Parathyroid adenoma (tissue), 2 donors: ENCODE results near the gene KNOP1.
"Not testable (repeated sequence)": the region's sequence is repeated elsewhere in the genome, so short reads cannot be mapped to it uniquely, and the experiment has no call there.

Experiments
- H2AFZ ChIP-seq: fragments of 300-600 bp; sonication (generic); one replicate; pipeline ENCODE4 v1.7.0; 2017; ENCODE audit warnings: antibody characterized with exemption, mild to moderate bottlenecking
- H3K27ac ChIP-seq: fragments of 300-600 bp; sonication (generic); one replicate; pipeline ENCODE4 v1.7.0; 2017
- H3K27me3 ChIP-seq: fragments of 300-600 bp; sonication (generic); one replicate; pipeline ENCODE4 v1.7.0; 2017; ENCODE audit warnings: low read length; ENCODE audit not compliant: control insufficient read depth, insufficient read depth
- H3K36me3 ChIP-seq: fragments of 300-600 bp; sonication (generic); one replicate; pipeline ENCODE4 v1.7.0; 2017; ENCODE audit warnings: low read length; ENCODE audit not compliant: control insufficient read depth, insufficient read depth
- H3K4me1 ChIP-seq: fragments of 300-600 bp; sonication (generic); one replicate; pipeline ENCODE4 v1.7.0; 2017; ENCODE audit warnings: control low read depth
- H3K4me2 ChIP-seq: fragments of 300-600 bp; sonication (generic); one replicate; pipeline ENCODE4 v1.7.0; 2017; ENCODE audit warnings: low read length
- H3K4me3 ChIP-seq: fragments of 300-600 bp; sonication (generic); one replicate; pipeline ENCODE4 v1.7.0; 2017; ENCODE audit warnings: low read depth, low read length
- H3K79me2 ChIP-seq: fragments of 300-600 bp; sonication (generic); one replicate; pipeline ENCODE4 v1.7.0; 2017; ENCODE audit warnings: control low read depth
- H3K9ac ChIP-seq: fragments of 300-600 bp; sonication (generic); one replicate; pipeline ENCODE4 v1.7.0; 2017; ENCODE audit warnings: mild to moderate bottlenecking
- H3K9me3 ChIP-seq: fragments of 300-600 bp; sonication (generic); one replicate; pipeline ENCODE4 v1.7.0; 2017; ENCODE audit warnings: low read length; ENCODE audit not compliant: control insufficient read depth
- CTCF ChIP-seq: fragments of 300-600 bp; sonication (generic); IDR thresholded peaks from one replicate; pipeline ENCODE4 v1.7.0; 2017; ENCODE audit warnings: antibody characterized with exemption, mild to moderate bottlenecking
- donor health status: primary hyperparathyroidism.

KNOP1 gene

GRCh38 chr16:19722269-19722952 is 4.4 kb upstream of the KNOP1 start:
- Histone ChIP-seq H3K36me3 (no peaks in the 10 kb centered on the region), H3K27ac (peak overlapping the region; percentile 37), H3K27me3 (no peaks in the 10 kb centered on the region), H3K79me2 (peaks cover 31% of the 10 kb centered on the region), H3K4me1 (peaks cover 12% of the 10 kb centered on the region), H2AFZ (no peak overlapping the region), H3K9me3 (no peaks in the 10 kb centered on the region), H3K9ac (no peak overlapping the region), H3K4me2 (no peak overlapping the region), H3K4me3 (no peak overlapping the region)
- no peak for TF ChIP-seq CTCF

- H3K9me3 ChIP-seq, result no peaks in the 10 kb centered on the region
- no peak for TF ChIP-seq CTCF
- peak overlapping the region; percentile 85 for H2AFZ ChIP-seq
- peak overlapping the region; percentile 47 for H3K9ac ChIP-seq
- peak overlapping the region; percentile 88 for H3K4me2 ChIP-seq
- H3K27ac ChIP-seq, result peak overlapping the region; percentile 90
- peak overlapping the region; percentile 87 for H3K4me3 ChIP-seq
- H3K36me3 ChIP-seq, result no peaks in the 10 kb centered on the region
- H3K79me2 ChIP-seq, result peaks cover 40% of the 10 kb centered on the region
- H3K27me3 ChIP-seq, result no peaks in the 10 kb centered on the region
- H3K4me1 ChIP-seq, result peaks cover 26% of the 10 kb centered on the region
Observed at GRCh38 chr16:19718624-19718965, 568 bp upstream of the KNOP1 start.

- Histone ChIP-seq H3K36me3 (no peaks in the 10 kb centered on the region), H3K4me1 (peaks cover 26% of the 10 kb centered on the region), H3K9ac (peak overlapping the region; percentile 0), H3K9me3 (no peaks in the 10 kb centered on the region), H3K79me2 (peaks cover 39% of the 10 kb centered on the region), H2AFZ (peak overlapping the region; percentile 85), H3K4me2 (peak overlapping the region; percentile 88), H3K4me3 (peak overlapping the region; percentile 87), H3K27ac (peak overlapping the region; percentile 90), H3K27me3 (no peaks in the 10 kb centered on the region)
- no peak for TF ChIP-seq CTCF
Observed at GRCh38 chr16:19717314-19717713, 713 bp downstream of the KNOP1 start.

GRCh38 chr16:19716728-19717127 is 1.3 kb downstream of the KNOP1 start:
- peak overlapping the region; percentile 88 for H3K4me2 ChIP-seq
- not testable (repeated sequence) for H3K9ac ChIP-seq, H3K27me3 ChIP-seq, H2AFZ ChIP-seq, H3K36me3 ChIP-seq, H3K9me3 ChIP-seq
- peaks cover 45% of the 10 kb centered on the region for H3K79me2 ChIP-seq
- H3K4me3 ChIP-seq, result peak overlapping the region; percentile 87
- peak overlapping the region; percentile 90 for H3K27ac ChIP-seq
- peaks cover 25% of the 10 kb centered on the region for H3K4me1 ChIP-seq

GRCh38 chr16:19716183-19716582 is 1.8 kb downstream of the KNOP1 start:
- Histone ChIP-seq H3K36me3 (no peaks in the 10 kb centered on the region), H3K4me1 (peaks cover 28% of the 10 kb centered on the region), H3K27ac (peak overlapping the region; percentile 90), H3K9me3 (no peaks in the 10 kb centered on the region), H3K4me3 (peak overlapping the region; percentile 87), H3K79me2 (peaks cover 50% of the 10 kb centered on the region), H3K27me3 (no peaks in the 10 kb centered on the region), H3K9ac (no peak overlapping the region), H3K4me2 (peak overlapping the region; percentile 88), H2AFZ (no peak overlapping the region)
- no peak for TF ChIP-seq CTCF
